Gastrocnemius medialis (tissue), 4 donors: ENCODE measurements around the gene PDCD10.

Experiments
- POLR2A ChIP-seq, 2 donors: fragments of 450-650 bp; IDR thresholded peaks; one replicate each; pipeline ENCODE4 v1.6.1; 2017; ENCODE audit warnings: antibody characterized with exemption in 2 of 2, mild to moderate bottlenecking in 2 of 2, moderate library complexity in 2 of 2
- TF ChIP-seq, protein P1 (sequence below), 5 experiments: fragments of 450-650 bp in 3 of 5; fragments of 200-600 bp in 2 of 5; sonication (generic) in 2 of 5; IDR thresholded peaks in 4 of 5; conservative IDR thresholded peaks in 1 of 5; 1 replicate in 4 of 5; 2 replicates in 1 of 5; pipeline ENCODE4 v1.5.1; 2016 to 2019; ENCODE audit warnings: antibody characterized with exemption in 5 of 5, mild to moderate bottlenecking in 3 of 5, moderate library complexity in 3 of 5

DNA sequence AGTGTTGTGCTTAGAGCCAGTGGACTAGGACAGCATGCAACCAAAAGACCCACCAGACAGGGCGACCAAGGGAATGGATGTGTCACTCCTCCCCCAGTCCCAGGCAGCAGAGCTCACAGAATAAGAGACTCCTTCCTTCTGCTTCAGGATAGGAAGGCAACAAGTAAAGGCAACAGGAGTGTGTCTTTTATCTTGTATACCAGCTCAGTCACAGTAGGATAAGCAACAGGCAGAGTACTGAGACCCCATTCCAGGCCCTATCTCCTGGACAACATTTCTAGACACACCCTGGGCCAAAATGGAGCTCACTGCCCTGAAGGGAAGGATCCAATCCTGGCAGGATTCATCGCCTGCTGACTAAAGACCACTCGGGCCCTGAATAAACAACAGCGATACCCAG is 25.0 kb downstream of the PDCD10 start:
- TF ChIP-seq POLR2A (IDR thresholded peaks at IDR 0.05), result no peak
- TF ChIP-seq, protein P1, sequence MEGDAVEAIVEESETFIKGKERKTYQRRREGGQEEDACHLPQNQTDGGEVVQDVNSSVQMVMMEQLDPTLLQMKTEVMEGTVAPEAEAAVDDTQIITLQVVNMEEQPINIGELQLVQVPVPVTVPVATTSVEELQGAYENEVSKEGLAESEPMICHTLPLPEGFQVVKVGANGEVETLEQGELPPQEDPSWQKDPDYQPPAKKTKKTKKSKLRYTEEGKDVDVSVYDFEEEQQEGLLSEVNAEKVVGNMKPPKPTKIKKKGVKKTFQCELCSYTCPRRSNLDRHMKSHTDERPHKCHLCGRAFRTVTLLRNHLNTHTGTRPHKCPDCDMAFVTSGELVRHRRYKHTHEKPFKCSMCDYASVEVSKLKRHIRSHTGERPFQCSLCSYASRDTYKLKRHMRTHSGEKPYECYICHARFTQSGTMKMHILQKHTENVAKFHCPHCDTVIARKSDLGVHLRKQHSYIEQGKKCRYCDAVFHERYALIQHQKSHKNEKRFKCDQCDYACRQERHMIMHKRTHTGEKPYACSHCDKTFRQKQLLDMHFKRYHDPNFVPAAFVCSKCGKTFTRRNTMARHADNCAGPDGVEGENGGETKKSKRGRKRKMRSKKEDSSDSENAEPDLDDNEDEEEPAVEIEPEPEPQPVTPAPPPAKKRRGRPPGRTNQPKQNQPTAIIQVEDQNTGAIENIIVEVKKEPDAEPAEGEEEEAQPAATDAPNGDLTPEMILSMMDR (IDR thresholded peaks at IDR 0.05 in 4 of 5, conservative IDR thresholded peaks at IDR 0.05 in 1 of 5), result no peak
